OCI-LY1 (cell line): Measurements from ENCODE around the gene MAPK7.

Experiments
- H2AFZ ChIP-seq: fragments of 200-600 bp; sonication (generic), shearing (Covaris generic); 2 replicates; pipeline ENCODE4 v1.6.0; 2014; ENCODE audit warnings: antibody characterized with exemption, mild to moderate bottlenecking, low read length
- H3F3A ChIP-seq: fragments of 200-600 bp; sonication (generic), shearing (Covaris generic); 2 replicates; pipeline ENCODE4 v1.6.0; 2014; ENCODE audit warnings: mild to moderate bottlenecking, antibody characterized with exemption, low read length, moderate library complexity; ENCODE audit not compliant: insufficient read depth
- H3K27ac ChIP-seq: fragments of 200-600 bp; sonication (generic); 2 replicates; pipeline ENCODE4 v1.5.1; 2014; ENCODE audit warnings: low read length, mixed run types, mild to moderate bottlenecking, low read depth; ENCODE audit not compliant: poor library complexity, severe bottlenecking
- H3K27me3 ChIP-seq: fragments of 200-600 bp; sonication (generic); 2 replicates; pipeline ENCODE4 v1.6.0; 2014; ENCODE audit warnings: antibody characterized with exemption, mild to moderate bottlenecking, low read length, moderate library complexity; ENCODE audit not compliant: insufficient read depth
- H3K36me3 ChIP-seq: fragments of 200-600 bp; sonication (generic); 2 replicates; pipeline ENCODE4 v1.6.1; 2014; ENCODE audit warnings: mild to moderate bottlenecking, antibody characterized with exemption, low read length, moderate library complexity, mixed read lengths; ENCODE audit not compliant: insufficient read depth
- H3K4me1 ChIP-seq: fragments of 200-600 bp; sonication (generic); 2 replicates; pipeline ENCODE4 v1.5.1; 2014; ENCODE audit warnings: mild to moderate bottlenecking, low read length, moderate library complexity; ENCODE audit not compliant: insufficient read depth, severe bottlenecking
- H3K4me2 ChIP-seq: fragments of 200-600 bp; sonication (generic), shearing (Covaris generic); 2 replicates; pipeline ENCODE4 v1.6.1; 2014; ENCODE audit warnings: low read length
- H3K4me3 ChIP-seq: fragments of 200-600 bp; sonication (generic); 2 replicates; pipeline ENCODE4 v1.5.1; 2014; ENCODE audit warnings: low read length, low read depth, mild to moderate bottlenecking, mixed read lengths; ENCODE audit not compliant: poor library complexity, severe bottlenecking
- H3K79me2 ChIP-seq: fragments of 200-600 bp; shearing (Covaris generic); 2 replicates; pipeline ENCODE4 v1.6.1; 2016; ENCODE audit warnings: mixed run types, low read length, mixed read lengths; ENCODE audit not compliant: insufficient read depth
- H3K9ac ChIP-seq: fragments of 200-600 bp; sonication (generic), shearing (Covaris generic); 2 replicates; pipeline ENCODE4 v1.6.1; 2014; ENCODE audit warnings: mild to moderate bottlenecking, low read length, mixed read lengths
- H3K9me2 ChIP-seq: fragments of 200-600 bp; sonication (generic), shearing (Covaris generic); 2 replicates; pipeline ENCODE4 v1.6.1; 2014; ENCODE audit warnings: low read depth, mild to moderate bottlenecking, low read length, mixed read lengths
- H3K9me3 ChIP-seq: fragments of 200-600 bp; shearing (Covaris generic); 2 replicates; pipeline ENCODE4 v1.6.1; 2014; ENCODE audit warnings: low read length, mixed read lengths
- H4K20me1 ChIP-seq: fragments of 200-600 bp; sonication (generic), shearing (Covaris generic); 2 replicates; pipeline ENCODE4 v1.6.0; 2016; ENCODE audit warnings: mild to moderate bottlenecking, low read length; ENCODE audit not compliant: insufficient read depth
- CTCF ChIP-seq: fragments of 200-600 bp; sonication (generic), shearing (Covaris generic); IDR thresholded peaks from 2 replicates; pipeline ENCODE4 v1.5.1; 2017; ENCODE audit warnings: mild to moderate bottlenecking, antibody characterized with exemption, low read length, moderate library complexity, mixed read lengths
- EZH2 ChIP-seq: fragments of 200-600 bp; sonication (generic), shearing (Covaris generic); IDR thresholded peaks from 2 replicates; pipeline ENCODE4 v1.8.0; 2017; ENCODE audit warnings: borderline replicate concordance, mixed run types, mild to moderate bottlenecking, antibody characterized with exemption, low read length, moderate library complexity, mixed read lengths

Gene MAPK7

GRCh38 chr17:19335951-19336631, 42.2 kb upstream of the MAPK7 start:
- Histone ChIP-seq H3K4me1 (no peaks in the 10 kb centered on the region), H3K9ac (no peak overlapping the region), H3K4me2 (no peak overlapping the region), H3K27me3 (no peaks in the 10 kb centered on the region), H3K27ac (no peak overlapping the region), H3K9me3 (no peaks in the 10 kb centered on the region), H3K36me3 (no peaks in the 10 kb centered on the region), H3F3A (no peaks in the 10 kb centered on the region), H3K9me2 (no peaks in the 10 kb centered on the region), H3K79me2 (no peaks in the 10 kb centered on the region), H4K20me1 (no peaks in the 10 kb centered on the region), H3K4me3 (no peak overlapping the region), H2AFZ (no peak overlapping the region)
- no peak for TF ChIP-seq EZH2

GRCh38 chr17:19336938-19337711, 41.2 kb upstream of the MAPK7 start:
- no peaks in the 10 kb centered on the region for H3K9me2 ChIP-seq
- no peak overlapping the region for H3K4me2 ChIP-seq
- no peak overlapping the region for H3K9ac ChIP-seq
- H3K79me2 ChIP-seq: no peaks in the 10 kb centered on the region
- H3K4me1 ChIP-seq: no peaks in the 10 kb centered on the region
- H4K20me1 ChIP-seq: no peaks in the 10 kb centered on the region
- H3K9me3 ChIP-seq: no peaks in the 10 kb centered on the region
- H3K4me3 ChIP-seq: no peak overlapping the region
- no peak for TF ChIP-seq EZH2
- TF ChIP-seq CTCF: no peak
- no peaks in the 10 kb centered on the region for H3K27me3 ChIP-seq
- no peak overlapping the region for H3K27ac ChIP-seq
- H2AFZ ChIP-seq: no peak overlapping the region
- H3K36me3 ChIP-seq: no peaks in the 10 kb centered on the region
- no peaks in the 10 kb centered on the region for H3F3A ChIP-seq

GRCh38 chr17:19337712-19338023, 40.6 kb upstream of the MAPK7 start:
- H3K9me2 ChIP-seq: no peaks in the 10 kb centered on the region
- no peaks in the 10 kb centered on the region for H3K4me1 ChIP-seq
- H3K9me3 ChIP-seq: no peaks in the 10 kb centered on the region
- no peak overlapping the region for H3K9ac ChIP-seq
- no peak overlapping the region for H2AFZ ChIP-seq
- no peak overlapping the region for H3K4me2 ChIP-seq
- H3K36me3 ChIP-seq: no peaks in the 10 kb centered on the region
- H3K4me3 ChIP-seq: no peak overlapping the region
- H4K20me1 ChIP-seq: no peaks in the 10 kb centered on the region
- no peak overlapping the region for H3K27ac ChIP-seq
- H3K79me2 ChIP-seq: no peaks in the 10 kb centered on the region
- H3K27me3 ChIP-seq: no peaks in the 10 kb centered on the region
- no peaks in the 10 kb centered on the region for H3F3A ChIP-seq
- TF ChIP-seq EZH2 (no peak), CTCF (no peak)
